Measurements from ENCODE around the gene SLX9. TPM values are rescaled to one million over a fixed set of nuclear protein-coding genes. Genes with fewer than 3 reads are reported as not detected.
A peak's percentile ranks its signal among the peaks of the same experiment; 100 is the strongest.

SLX9 gene
- total and polyA plus RNA-seq, 10 donors: 6.1 to 35.4 (median 27.0) TPM

- intact Hi-C loops (cut with DNase I; ENCODE audit: low total_unique reads): loop anchor here (5.0 kb wide), 1 partner anchor 179 kb away; no protein-coding TSS in a partner anchor
- 86 to 96% (median 90%) methylated on average over 10 to 16 of the region's 16 CpGs for WGBS, 5 donors
- peak; percentile 72 for DNase-seq
- no peak overlapping the region for H3K27ac ChIP-seq
- H3K36me3 ChIP-seq: peaks cover 0 to 89% (median 35%) of the 10 kb centered on the region in 6 donors
- H3K4me1 ChIP-seq: peaks cover 8 to 90% (median 44%) of the 10 kb centered on the region in 6 donors
- no peak overlapping the region for H3K4me3 ChIP-seq
- no peaks in the 10 kb centered on the region for H3K9me3 ChIP-seq
- TF ChIP-seq CTCF (IDR thresholded peaks at IDR 0.05 in 8 of 11, conservative IDR thresholded peaks at IDR 0.05 in 3 of 11) (no peak), POLR2AphosphoS5 (IDR thresholded peaks at IDR 0.05) (no peak), POLR2A (IDR thresholded peaks at IDR 0.05) (no peak)
- no peaks in the 10 kb centered on the region for H3K27me3 ChIP-seq (replicated peaks in 1 of 7)
Measured at GRCh38 chr21:44948426-44949120, 8.7 kb downstream of the SLX9 start.

GRCh38 chr21:44949161-44949778 lies 9.4 kb downstream of the SLX9 start:
- TF ChIP-seq POLR2A (IDR thresholded peaks at IDR 0.05) (no peak), POLR2AphosphoS5 (IDR thresholded peaks at IDR 0.05) (no peak), CTCF (IDR thresholded peaks at IDR 0.05 in 8 of 11, conservative IDR thresholded peaks at IDR 0.05 in 3 of 11) (no peak)
- Histone ChIP-seq H3K9me3 (no peaks in the 10 kb centered on the region), H3K4me3 (no peak overlapping the region), H3K27ac (peak overlapping the region in 2 of 8 donors; percentile 9 to 19), H3K27me3 (replicated peaks in 1 of 7) (no peaks in the 10 kb centered on the region), H3K4me1 (peaks cover 8 to 89% (median 44%) of the 10 kb centered on the region in 6 donors), H3K36me3 (peaks cover 0 to 89% (median 30%) of the 10 kb centered on the region in 6 donors)
- WGBS, 5 donors: 66 to 88% (median 87%) methylated on average over 13 to 30 of the region's 30 CpGs
- intact Hi-C loops (cut with DNase I; ENCODE audit: low total_unique reads): loop anchor here (5.0 kb wide), 1 partner anchor 178 kb away; no protein-coding TSS in a partner anchor
- DNase-seq: no peak

- Histone ChIP-seq H3K27me3 (replicated peaks in 1 of 7) (no peaks in the 10 kb centered on the region), H3K27ac (peak overlapping the region in 2 of 8 donors; percentile 9 to 19), H3K4me3 (no peak overlapping the region), H3K36me3 (peaks cover 0 to 89% (median 27%) of the 10 kb centered on the region in 6 donors), H3K9me3 (no peaks in the 10 kb centered on the region), H3K4me1 (peaks cover 8 to 89% (median 44%) of the 10 kb centered on the region in 6 donors)
- peak; percentile 96 for DNase-seq
- 8 to 17% (median 17%) methylated on average over 9 to 10 of the region's 10 CpGs for WGBS, 5 donors
- intact Hi-C loops (cut with DNase I; ENCODE audit: low total_unique reads): loop anchor here (5.0 kb wide), 1 partner anchor 178 kb away; no protein-coding TSS in a partner anchor
- TF ChIP-seq POLR2AphosphoS5 (IDR thresholded peaks at IDR 0.05) (peak; percentile 51 to 66 (median 62)), CTCF (IDR thresholded peaks at IDR 0.05 in 8 of 11, conservative IDR thresholded peaks at IDR 0.05 in 3 of 11) (peak; percentile 89 to 98 (median 95)), POLR2A (IDR thresholded peaks at IDR 0.05) (no peak)
Measured at GRCh38 chr21:44949779-44950198, 10.0 kb downstream of the SLX9 start.

GRCh38 chr21:44950351-44950750 lies 10.5 kb downstream of the SLX9 start:
- intact Hi-C loops (cut with DNase I; ENCODE audit: low total_unique reads): no loop called here
- DNase-seq: peak; percentile 67
- 92 to 97% (median 94%) methylated on average over 11 to 18 of the region's 18 CpGs for WGBS, 5 donors
- Histone ChIP-seq H3K36me3 (peaks cover 0 to 89% (median 21%) of the 10 kb centered on the region in 6 donors), H3K9me3 (no peaks in the 10 kb centered on the region), H3K27ac (peak overlapping the region in 1 of 8 donors; percentile 9), H3K4me3 (no peak overlapping the region), H3K4me1 (peaks cover 8 to 89% (median 45%) of the 10 kb centered on the region in 6 donors), H3K27me3 (replicated peaks in 1 of 7) (no peaks in the 10 kb centered on the region)
- TF ChIP-seq POLR2AphosphoS5 (IDR thresholded peaks at IDR 0.05): no peak
- no peak for TF ChIP-seq CTCF (IDR thresholded peaks at IDR 0.05 in 8 of 11, conservative IDR thresholded peaks at IDR 0.05 in 3 of 11)
- TF ChIP-seq POLR2A (IDR thresholded peaks at IDR 0.05): no peak
